ENCODE results near the gene CCNC. TPM values are rescaled to one million over a fixed set of nuclear protein-coding genes. Genes with fewer than 3 reads are reported as not detected.
A peak's percentile ranks its signal among the peaks of the same experiment; 100 is the strongest.

The CCNC gene
- total RNA-seq, 1 donor from 2014 or later, result 51.8 TPM

GRCh38 chr6:99612551-99613408, 44.3 kb upstream of the CCNC start:
- no peaks in the 10 kb centered on the region for H3K79me2 ChIP-seq (ENCODE audit: insufficient read depth, low read length)
- TF ChIP-seq CTCF (IDR thresholded peaks at IDR 0.05; ENCODE audit: insufficient read depth, low read depth, low read length) (no peak), EZH2 (IDR thresholded peaks at IDR 0.05; ENCODE audit: insufficient read depth, low read length) (peak; percentile 1)
- Mint-ChIP-seq H3K27me3 (ENCODE audit: low read depth, unreplicated experiment) (peaks cover 85% of the 10 kb centered on the region), H3K4me1 (ENCODE audit: low read depth, unreplicated experiment) (no peaks in the 10 kb centered on the region), H3K4me3 (ENCODE audit: unreplicated experiment) (no peak overlapping the region), H3K27ac (ENCODE audit: unreplicated experiment) (no peak overlapping the region), H3K36me3 (ENCODE audit: low read depth, unreplicated experiment) (no peaks in the 10 kb centered on the region), H3K9me3 (ENCODE audit: unreplicated experiment) (peaks cover 12% of the 10 kb centered on the region)
- peaks cover 92% of the 10 kb centered on the region for H3K27me3 ChIP-seq (ENCODE audit: insufficient read depth, low read length)
- H3K4me3 ChIP-seq (ENCODE audit: insufficient read depth, low read depth, low read length), result no peak overlapping the region
- peak overlapping the region; percentile 51 for H2AFZ ChIP-seq (ENCODE audit: low read depth, low read length)
- H3K27ac ChIP-seq (ENCODE audit: low read depth, low read length), result no peak overlapping the region
- no peaks in the 10 kb centered on the region for H4K20me1 ChIP-seq (ENCODE audit: insufficient read depth, low read length)
- no peak for DNase-seq (ENCODE audit: low read depth)
- FAIRE-seq, result no peak
- no peaks in the 10 kb centered on the region for H3K36me3 ChIP-seq (ENCODE audit: insufficient read depth, low read length)
- H3K4me2 ChIP-seq (ENCODE audit: low read length), result peak overlapping the region; percentile 76
- H3K9ac ChIP-seq (ENCODE audit: low read length), result no peak overlapping the region
- peaks cover 8% of the 10 kb centered on the region for H3K9me3 ChIP-seq (ENCODE audit: insufficient read depth, low read depth, low read length)
- H3K4me1 ChIP-seq (ENCODE audit: insufficient read depth, low read length), result peaks cover 8% of the 10 kb centered on the region

- peaks cover 83% of the 10 kb centered on the region for H3K27me3 Mint-ChIP-seq (ENCODE audit: low read depth, unreplicated experiment)
- H4K20me1 ChIP-seq (ENCODE audit: insufficient read depth, low read length), result no peaks in the 10 kb centered on the region
- H3K9me3 Mint-ChIP-seq (ENCODE audit: unreplicated experiment), result peaks cover 12% of the 10 kb centered on the region
- no peaks in the 10 kb centered on the region for H3K4me1 Mint-ChIP-seq (ENCODE audit: low read depth, unreplicated experiment)
- no peaks in the 10 kb centered on the region for H3K79me2 ChIP-seq (ENCODE audit: insufficient read depth, low read length)
- FAIRE-seq (no peak), DNase-seq (ENCODE audit: low read depth) (no peak)
- H3K27ac Mint-ChIP-seq (ENCODE audit: unreplicated experiment), result no peak overlapping the region
- H3K4me1 ChIP-seq (ENCODE audit: insufficient read depth, low read length), result peaks cover 8% of the 10 kb centered on the region
- H3K4me3 Mint-ChIP-seq (ENCODE audit: unreplicated experiment), result no peak overlapping the region
- H3K9me3 ChIP-seq (ENCODE audit: insufficient read depth, low read depth, low read length), result peaks cover 8% of the 10 kb centered on the region
- no peak for TF ChIP-seq EZH2 (IDR thresholded peaks at IDR 0.05; ENCODE audit: insufficient read depth, low read length)
- no peak for TF ChIP-seq CTCF (IDR thresholded peaks at IDR 0.05; ENCODE audit: insufficient read depth, low read depth, low read length)
- H3K36me3 Mint-ChIP-seq (ENCODE audit: low read depth, unreplicated experiment), result no peaks in the 10 kb centered on the region
- no peak overlapping the region for H3K4me2 ChIP-seq (ENCODE audit: low read length)
- no peak overlapping the region for H3K4me3 ChIP-seq (ENCODE audit: insufficient read depth, low read depth, low read length)
- H3K27ac ChIP-seq (ENCODE audit: low read depth, low read length), result no peak overlapping the region
- no peak overlapping the region for H3K9ac ChIP-seq (ENCODE audit: low read length)
- H3K27me3 ChIP-seq (ENCODE audit: insufficient read depth, low read length), result peaks cover 91% of the 10 kb centered on the region
- no peak overlapping the region for H2AFZ ChIP-seq (ENCODE audit: low read depth, low read length)
- H3K36me3 ChIP-seq (ENCODE audit: insufficient read depth, low read length), result no peaks in the 10 kb centered on the region
These were observed 42.7 kb upstream of the CCNC start for GRCh38 chr6:99611148-99611547.

Measured in astrocyte (in vitro differentiated cells and primary cell).